H4 (cell line): Measurements from ENCODE around the gene BBLN. TPM values are rescaled to one million over a fixed set of nuclear protein-coding genes. Genes with fewer than 3 reads are reported as not detected.
"Not testable (repeated sequence)": the region's sequence is repeated elsewhere in the genome, so short reads cannot be mapped to it uniquely, and the experiment has no call there.

Experiments used
- DNase-seq: peaks from one replicate; pipeline ENCODE4 v3.0.0-alpha.2; 2015; ENCODE audit warnings: low spot score
- total RNA-seq: library from RNA; depleted of rRNA; stranded (reverse); fragments of >200 nt; shearing (Covaris generic); gene quantifications from 2 replicates; pipeline ENCODE4 v1.2.3, GENCODE V29; 2014; rRNA removed

The BBLN gene, protein sequence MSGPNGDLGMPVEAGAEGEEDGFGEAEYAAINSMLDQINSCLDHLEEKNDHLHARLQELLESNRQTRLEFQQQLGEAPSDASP
- total RNA-seq: 137 and 245 TPM in 2 replicates

DNA sequence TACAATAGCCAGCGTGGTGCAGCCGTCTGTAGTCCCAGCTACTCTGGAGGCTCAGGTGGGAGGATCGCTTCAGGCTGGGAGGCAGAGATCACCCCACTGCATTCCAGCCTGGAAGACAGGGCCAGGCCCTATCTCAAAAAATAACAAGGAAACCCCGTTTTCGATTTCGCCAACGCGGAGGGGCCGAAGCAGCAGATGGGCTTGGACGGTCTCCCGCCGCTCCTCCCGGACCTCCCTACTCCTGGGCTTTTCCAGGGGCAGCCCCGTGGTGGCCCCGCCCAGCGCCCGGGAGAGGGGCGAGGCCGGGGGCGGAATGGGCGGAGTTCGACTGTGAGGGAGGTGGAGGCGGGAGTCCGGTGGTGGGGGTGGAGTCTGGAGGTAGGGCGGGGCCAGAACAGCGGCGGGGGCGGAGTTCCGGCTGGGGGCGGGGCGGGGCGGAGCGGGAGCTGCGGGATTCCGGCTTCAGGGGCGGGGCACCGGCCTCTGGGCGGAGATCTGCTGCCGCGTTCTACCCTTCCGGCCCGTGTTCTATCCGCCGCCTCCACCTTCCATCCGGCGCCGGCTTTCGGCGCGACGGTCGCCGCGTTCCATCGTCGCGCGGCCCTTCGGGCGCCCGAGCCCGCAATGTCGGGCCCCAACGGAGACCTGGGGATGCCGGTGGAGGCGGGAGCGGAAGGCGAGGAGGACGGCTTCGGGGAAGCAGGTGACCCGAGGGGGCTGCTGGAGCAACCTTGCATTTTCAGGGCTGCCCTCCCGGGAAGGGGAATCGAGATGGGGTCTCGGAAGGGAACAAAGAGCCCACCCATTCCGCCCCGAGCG lies at the start of gene BBLN:
BBLN (plus strand) TSS at position 482 of the 819 bp plus-strand sequence; CDS start at position 625, 143 bp downstream.
- peak; percentile 64 for DNase-seq

DNA sequence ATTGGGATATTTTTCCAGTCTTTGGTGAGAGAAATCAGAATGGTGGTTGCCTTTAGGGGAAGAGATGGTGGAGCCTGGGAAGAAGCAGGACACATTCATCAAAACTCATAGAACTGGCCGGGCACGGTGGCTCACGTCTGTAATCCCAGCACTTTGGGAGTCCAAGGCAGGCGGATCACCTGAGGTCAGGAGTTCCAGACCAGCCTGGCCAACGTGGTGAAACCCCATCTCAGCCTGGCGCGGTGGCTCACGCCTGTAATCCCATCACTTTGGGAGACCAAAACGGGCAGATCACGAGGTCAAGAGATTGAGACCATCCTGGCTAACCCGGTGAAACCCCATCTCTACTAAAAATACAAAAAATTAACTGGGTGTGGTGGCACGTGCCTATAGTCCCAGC lies 48.3 kb upstream of the BBLN start:
- DNase-seq: not testable (repeated sequence)

DNA sequence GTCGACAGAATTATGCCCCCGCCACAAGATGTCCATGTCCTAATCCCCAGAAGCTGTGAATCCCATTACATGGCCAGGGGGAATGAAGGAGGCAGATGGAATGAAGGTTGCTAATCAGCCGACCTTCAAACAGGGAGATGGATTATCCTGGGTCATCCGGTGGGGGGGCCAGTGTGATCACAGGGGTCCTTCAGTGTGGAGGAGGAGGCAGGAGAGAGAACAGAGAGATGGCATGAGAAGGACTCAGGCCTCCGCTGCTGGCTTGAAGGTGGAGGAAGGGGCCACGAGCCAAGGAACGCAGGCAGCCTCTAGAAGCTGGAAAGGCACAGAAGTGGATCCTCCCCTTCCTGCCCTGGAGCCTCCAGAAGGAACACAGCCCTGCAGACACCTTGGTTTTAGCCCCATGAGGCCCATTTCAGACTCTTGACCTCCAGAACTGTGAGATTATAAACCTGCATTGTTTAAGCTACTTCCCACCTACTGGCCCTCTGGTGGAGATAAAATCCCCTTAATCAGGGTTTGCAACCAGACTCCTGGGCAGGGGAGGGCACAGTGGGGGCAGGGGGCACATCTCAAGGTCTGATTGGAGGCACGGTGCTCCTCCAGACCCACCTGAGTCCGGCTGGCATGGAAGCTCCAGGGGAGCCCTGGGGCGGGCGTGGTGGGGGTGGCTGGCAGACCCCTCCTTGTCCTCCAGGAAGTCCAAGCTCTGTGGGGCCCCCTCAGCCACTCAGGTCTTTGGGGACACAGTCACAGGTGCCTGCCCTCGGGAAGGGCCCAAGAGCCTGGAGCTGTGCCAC lies 46.3 kb upstream of the BBLN start:
- DNase-seq: no peak

DNA sequence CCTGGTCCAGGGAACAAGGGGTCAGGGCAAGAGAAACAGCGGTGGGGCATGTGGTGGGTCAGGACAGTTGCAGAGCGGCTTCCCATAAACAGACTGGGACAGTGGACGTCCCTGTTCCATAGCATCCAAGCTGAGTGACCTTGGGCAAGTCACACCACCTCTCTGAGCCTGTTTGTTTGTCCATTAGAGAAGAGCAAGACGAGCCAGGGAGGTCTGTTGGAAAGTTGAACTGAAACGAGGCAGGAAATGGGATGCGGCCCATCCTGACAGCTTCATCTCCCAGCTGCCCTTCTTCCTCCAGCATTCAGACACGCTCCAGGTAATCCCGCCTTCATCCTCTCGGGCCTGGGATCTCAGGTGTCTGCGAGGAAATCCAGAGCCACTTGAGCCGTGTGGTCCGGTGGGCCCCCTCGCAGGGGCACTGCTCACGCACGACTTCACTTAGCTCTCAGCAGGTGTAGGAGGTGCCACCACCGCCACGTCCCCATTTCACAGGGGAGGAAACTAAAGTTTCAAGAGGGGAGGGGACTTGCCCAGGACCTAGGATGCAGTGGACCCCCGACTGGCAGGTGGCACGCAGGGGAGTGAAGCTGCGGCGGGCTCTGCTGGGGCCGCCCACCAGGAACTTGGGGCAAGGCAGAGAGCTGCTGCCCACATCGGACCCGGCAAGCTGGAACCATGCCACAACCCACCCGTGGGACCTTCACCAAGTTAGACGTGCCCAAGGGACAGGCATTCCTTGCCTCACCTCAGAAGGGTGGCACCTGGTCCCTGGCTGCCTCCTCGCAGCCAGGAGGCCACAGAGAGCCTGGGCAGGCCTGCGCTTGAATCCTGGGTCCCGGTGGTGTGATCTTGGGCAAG lies 45.5 kb upstream of the BBLN start:
- DNase-seq: no peak

DNA sequence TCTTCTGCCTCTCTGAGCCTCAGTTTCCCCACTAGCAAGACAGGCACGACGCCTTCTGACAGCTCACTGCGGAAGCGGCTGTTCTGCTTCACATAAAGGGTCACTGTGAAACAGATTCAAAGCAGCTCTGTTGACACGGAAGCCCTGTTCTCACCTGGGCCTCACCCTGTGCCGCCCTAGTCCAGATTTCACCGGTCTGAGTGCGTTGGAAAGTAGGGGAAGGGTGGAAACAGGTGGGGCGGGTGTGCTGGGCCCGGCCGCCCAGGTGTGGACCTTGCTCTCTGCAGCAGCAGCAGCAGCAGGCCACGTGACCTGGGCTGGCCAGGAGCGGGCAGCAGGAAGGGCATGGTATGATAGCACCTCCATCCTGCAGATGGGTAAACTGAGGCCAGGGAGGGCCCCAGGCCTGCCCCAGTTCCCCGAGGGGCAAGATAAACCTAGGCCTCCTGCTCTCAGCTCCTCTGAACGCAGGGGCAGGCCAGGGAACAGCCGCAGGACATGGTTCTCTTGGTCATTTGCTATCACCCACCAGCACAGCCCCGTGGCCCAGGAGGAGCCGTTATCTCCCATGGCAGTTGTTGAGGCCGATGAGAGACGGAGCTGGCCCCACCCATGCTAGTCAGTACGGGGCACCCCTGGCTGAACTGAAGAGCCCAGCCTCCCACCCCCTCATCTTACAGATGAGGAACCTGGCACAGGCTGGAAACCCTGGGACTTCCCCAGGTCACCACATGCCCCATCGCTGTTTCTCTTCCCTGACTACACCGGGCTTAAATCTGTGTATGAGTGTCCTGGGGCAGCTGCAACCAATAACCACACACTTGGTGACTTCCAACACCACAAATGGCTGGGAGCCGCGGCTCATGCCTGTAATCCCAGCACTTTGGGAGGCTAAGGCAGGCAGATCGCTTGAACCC lies 44.6 kb upstream of the BBLN start:
- no peak for DNase-seq

DNA sequence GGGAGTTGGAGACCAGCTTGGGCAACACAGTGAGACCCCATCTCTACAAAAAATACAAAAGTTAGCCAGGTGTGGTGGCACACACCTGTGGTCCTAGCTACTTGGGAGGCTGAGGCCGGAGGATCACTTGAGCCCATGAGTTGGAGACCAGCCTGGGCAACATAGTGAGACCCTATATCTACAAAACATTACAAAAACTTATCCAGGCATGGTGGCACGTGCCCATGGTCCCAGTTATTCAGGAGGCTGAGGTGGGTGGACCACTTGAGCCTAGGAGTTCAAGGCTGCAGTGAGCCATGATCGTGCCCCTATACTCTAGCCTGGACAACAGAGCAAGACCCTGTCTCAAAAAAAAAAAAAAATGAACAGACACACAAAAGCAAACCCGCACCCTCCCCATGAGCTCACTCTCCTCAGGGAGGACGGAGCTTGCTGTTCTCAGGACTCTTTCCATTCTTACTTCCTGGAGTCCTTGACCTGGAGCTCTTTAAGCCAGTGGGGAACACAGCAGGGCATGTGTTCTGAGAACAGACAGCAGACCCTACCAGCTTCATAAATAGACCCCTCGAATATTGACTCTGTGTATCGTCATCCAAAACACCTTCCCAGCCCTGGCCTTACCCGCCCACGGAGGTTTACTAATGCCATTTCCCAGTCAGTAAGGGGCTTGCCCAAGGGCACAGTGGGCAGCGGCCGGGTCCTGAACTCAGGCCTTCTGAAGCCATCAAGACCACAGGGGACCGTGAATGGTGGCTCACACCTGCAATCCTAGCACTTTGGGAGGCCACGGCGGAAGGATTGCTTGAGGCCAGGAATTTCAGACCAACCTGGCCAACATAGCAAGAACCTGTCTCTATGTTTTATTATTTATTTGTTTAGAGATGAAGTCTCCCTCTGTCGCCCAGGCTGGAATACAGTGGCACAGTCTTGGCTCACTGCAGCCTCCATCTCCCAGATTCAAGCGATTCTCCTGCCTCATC lies 43.7 kb upstream of the BBLN start:
- no peak for DNase-seq

DNA sequence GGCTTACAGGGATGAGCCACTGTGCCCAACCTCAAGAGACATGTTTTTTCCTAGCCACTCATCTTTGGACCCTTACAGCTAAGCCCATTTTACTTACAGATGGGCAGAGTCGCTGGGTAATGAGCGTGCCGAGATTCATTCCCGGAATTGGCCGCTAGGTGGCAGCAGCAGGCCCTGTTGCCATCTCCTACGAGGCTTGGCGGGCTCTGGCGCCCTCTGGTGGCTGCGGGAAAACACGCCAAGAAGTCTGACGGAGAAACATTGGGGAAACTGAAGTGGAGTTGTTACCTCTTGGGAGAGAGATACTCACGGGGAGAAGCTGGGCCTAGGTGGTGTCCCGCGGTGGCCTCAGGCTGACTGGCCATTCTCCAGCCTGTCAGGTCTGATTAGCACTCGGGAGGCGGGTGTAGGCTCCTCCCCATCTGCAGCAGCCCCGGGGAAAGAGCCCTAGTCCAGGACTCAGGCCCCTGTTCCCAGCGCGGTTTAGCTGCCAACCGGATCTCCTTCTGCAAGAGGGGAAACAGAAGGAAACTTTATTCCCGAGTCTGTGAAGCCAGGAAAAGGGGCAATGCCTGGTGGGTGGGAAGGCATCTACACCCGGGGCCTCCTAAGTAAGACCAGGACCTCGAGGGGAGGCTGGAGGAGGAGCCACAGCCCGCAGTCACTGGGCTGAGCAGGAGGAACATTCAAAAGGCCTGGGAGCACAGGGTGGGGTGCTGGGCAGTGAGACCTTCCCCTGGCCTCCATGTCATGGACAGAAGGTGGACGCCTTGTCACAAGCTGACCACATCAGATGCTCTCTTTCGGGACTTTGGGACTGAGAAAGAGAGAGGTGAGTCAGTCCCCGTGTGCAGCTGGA lies 42.2 kb upstream of the BBLN start:
- DNase-seq: peak; percentile 70

DNA sequence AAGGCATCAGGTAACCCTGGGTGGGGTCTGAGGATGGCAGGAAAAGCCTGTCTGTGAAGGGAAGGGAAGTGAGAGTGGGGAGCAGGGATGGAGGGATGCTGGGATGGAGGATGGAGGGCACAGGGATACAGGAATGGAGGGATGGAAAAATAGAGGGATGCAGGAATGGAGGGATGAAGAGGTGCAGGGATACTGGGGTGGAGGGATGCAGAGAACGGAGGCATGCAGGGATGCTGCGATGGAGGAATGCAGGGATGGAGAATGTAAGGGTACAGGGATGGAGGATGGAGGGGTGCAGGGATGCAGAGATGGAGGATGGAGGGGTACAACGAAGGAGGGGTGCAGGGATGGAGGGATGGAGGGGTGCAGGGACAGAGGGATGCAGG lies 41.6 kb upstream of the BBLN start:
- DNase-seq: no peak

DNA sequence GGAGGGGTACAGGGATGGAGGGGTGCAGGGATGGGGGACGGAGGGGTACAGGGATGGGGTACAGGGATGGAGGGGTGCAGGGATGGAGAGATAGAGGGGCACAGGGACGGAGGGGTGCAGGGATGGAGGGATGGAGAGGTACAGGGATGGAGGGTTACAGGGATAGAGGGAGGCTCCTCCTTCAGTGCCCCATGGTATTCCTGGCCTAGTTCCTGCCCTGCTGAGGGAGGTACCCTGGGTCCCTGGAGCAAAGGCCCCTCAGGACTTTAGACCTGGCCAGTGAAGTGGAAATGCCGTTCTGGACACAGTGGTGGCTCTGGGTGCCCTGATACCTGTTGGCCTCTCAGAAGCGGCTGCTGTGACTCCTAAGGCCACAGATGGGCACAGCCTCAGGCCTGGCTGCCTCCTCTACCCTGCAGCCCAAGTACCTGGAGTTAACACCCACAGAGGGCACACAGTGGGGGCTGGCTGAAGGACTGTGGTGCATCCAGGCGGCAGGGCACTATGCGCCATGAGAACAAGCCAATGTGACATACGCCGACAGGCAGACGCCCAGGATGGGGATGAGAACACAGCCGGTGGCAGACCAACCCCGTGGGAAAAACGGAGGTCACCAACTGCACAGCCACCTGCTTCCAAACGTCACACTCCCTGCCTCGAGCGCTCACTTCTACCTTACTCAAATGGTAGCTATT lies 40.9 kb upstream of the BBLN start:
- DNase-seq: no peak

DNA sequence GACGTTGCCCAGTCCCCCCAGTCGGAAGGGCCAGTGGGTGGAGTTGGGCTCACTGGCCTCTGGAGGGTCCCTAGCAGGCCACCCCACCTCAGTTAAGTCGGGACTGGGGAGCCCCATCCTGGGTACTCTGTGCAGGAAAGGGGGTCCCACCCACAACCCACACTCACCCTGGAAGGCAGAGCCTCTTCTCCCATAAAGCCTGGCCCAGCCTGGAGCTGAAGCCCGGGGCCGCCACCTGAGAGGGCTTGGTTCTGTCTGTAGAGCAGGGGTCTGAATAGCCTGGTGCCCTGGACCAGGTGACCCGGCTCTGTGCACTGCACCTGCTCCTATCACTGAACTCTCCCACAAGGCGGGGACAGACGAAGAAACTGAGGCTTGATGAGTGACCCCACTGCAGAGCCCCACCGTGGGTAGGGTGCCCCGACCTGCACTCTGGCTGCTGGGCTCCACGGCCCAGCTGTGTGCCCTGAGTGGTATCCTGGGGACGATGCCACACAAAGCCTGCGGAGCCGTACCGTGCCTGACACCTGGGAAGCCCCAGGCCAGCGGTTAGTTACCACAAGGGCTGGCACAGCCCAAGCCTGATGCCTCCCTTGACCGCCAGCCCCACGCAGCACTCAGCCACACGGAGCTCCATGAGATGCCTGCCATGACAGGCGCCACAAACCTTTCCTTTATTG lies 39.9 kb upstream of the BBLN start:
- no peak for DNase-seq

DNA sequence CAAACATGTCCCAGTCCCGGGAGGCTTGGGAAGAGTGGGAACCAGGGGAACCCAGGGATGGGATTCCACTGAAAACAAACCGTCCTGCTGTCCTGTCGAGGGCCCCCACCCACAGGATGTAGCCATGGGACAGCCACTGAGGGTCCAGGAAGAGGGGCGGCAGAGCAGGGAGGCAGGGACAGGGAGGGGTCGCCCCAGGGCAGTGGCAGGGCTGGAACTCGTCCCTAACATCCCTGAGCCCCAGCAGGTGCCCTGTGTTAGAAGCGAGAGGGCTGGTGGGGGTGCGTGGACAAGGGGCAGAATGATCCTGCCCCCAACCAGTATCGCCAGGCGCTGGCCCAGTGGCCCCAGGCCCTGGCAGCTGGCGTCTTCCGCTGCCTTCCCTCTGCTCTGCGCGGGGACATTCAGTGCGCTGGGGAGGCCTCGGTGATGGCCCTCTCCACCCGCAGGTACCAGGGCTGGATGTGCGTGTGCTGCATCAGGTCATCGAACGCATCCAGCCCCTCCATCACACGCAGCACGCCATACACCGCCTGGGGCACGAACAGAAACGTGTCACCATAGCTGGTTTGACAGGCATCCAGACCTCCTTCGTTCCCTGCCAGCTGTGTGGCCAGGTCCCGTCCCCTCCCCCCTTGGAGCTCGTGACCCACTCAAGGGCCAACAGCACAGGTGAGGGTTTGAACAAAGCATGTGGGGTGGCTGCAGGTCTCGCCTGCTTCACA lies 39.2 kb upstream of the BBLN start:
- DNase-seq: no peak

DNA sequence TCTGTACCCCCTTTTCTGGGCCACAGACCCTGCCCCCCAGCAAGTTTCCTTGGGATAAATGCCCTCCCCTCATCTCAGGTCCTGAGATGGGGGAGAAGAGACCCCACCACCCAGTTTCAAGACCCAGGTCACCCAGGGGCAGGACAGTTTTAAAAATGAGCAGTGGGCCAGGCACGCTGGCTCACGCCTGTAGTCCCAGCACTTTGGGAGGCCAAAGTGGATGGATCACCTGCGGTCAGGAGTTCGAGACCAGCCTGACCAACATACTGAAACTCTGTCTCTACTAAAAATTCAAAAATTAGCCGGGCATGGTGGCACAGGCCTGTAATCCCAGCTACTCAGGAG lies 38.6 kb upstream of the BBLN start:
- no peak for DNase-seq

DNA sequence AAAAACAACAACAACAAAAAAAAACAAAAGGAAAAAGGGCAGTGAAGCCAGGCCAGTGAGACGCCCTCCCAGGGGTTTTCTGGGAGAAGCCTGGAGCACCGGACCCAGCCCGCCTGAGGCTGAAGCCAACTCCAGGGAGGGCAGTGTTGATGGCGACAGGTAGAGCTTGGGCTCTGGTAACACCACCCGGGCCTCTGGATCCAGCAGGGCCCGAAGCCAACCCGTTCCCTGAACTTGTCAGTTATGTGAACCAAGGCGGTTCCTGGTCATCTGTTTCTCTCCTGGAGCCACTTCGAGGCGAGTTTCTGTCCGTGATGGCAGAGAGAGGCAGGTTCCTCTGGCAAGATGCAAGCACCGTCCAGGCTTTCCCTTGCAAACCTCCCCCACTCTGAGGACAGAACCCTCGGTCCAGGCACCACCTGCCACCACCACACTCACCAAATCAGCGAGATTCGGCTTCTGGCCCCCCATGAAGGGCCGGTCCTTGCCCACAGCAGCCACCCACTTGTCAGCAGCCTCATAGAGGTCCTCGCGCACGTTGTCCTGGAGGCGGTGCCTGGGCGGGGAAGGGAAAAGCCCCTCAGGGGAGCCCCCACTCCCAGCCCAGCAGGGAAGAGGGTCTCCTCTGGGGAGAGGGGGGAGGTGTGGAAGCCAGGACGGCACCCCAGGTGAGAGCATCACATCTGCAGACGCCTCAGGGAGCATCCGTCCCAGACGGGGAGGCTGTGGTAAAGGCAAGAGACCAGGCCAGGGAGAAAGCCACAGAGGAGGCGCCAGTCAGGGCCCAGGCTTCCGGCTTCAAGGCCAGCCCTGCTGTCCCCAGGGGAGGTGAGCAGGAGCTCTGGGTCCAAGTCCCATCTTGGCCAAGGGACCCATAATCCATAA lies 37.9 kb upstream of the BBLN start:
- DNase-seq: no peak

DNA sequence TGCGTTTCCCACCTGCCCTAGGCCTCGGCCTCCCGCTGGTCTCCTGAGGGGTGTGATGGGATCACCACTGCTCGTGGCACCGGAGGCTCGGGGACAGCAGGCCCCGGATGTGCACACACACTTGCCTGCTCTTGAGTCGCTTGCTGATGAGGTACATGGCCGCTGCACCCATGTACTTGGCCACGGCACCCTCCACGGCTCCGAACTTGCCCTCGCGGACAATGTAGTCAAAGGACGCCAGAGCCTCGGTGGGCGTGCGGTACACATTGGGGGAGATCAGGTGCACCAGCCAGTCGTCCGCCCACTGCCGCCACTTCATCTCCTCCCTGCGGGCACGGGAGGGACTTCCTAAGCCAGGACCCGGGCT lies 37.3 kb upstream of the BBLN start:
- DNase-seq: no peak

DNA sequence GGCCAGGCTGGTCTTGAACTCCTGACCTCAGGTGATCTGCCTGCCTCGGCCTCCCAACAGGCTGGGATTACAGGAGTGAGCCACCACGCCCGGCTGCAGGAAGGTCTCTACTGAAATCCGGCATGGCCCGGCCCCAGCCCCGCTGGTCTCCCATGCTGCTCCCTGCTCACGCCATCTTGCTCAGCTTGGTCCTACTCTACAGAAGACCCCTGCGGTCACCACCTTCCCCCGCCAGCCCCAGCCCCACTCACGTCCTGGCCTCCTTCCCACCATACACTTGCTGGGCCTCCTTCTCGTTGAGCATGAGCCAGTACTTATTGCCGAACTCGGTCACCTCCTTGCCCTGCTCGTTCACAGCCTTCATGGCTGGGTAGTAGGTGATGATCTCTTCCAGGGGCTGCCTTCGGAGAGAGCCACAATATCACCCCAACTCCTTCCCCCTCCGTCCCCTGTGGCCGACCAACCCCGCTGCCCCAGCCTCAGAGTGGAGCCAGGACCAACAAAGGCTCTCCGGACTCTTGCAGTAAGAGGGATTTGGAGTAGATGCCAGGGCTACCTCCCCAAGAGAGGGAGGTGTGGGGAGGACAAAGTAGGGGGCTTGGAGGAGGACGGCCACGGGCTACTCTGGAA lies 36.5 kb upstream of the BBLN start:
- no peak for DNase-seq
